Measurements from ENCODE around the gene SPATA33. TPM values are rescaled to one million over a fixed set of nuclear protein-coding genes. Genes with fewer than 3 reads are reported as not detected.

Gene SPATA33
- polyA plus RNA-seq, 12 donors, result 2.2 to 9.3 (median 5.2) TPM; not detected in 1

- no peak for DNase-seq
Measured at GRCh38 chr16:89709166-89709565, 51.5 kb downstream of the SPATA33 start.

- no peak for DNase-seq
Measured at GRCh38 chr16:89709716-89710432, 52.2 kb downstream of the SPATA33 start.

DNA sequence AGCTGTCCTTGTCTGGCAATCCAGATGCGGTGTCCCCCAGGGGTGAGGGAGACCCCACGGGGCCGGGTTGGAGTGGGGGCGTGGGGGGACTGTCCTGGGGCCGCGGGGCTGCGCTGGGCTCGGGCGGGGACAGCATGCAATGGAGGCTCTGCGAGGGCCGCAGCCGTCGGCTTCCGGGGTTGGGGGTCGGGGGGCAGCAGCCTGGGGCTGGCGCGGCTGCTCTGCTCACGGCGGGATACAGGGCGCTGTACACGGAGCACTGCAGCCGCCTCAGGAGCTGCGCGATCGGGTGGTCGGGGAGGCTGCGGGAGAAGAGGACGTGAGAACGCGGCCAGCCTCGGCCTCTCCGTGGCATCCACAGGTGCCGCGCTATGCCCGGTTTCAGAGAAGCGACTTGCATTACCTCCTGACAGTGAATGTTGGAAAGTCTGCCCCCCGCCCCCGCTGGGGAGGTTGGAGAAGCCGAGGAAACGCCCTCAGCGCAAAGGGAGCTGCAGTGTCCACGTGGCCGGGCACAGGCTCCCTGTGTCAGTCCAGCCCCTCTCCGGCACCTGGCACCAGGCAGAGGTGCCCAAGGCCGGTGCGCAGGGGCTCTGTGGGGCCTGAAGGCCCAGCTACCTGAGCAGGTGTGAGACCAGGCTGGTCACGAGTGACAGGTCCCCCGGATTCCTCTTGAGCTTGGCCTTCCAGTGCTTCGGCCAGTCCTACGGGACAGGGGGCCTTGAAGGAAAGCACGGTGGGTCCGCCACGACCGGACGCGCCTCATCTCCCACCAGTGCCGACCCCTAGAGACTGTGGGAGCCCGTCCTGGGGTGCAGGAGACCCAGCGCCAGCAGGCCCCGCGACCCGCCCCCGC is 53.3 kb downstream of the SPATA33 start:
- no peak for DNase-seq

GRCh38 chr16:89711601-89712273 is 54.1 kb downstream of the SPATA33 start:
- no peak for DNase-seq

DNA sequence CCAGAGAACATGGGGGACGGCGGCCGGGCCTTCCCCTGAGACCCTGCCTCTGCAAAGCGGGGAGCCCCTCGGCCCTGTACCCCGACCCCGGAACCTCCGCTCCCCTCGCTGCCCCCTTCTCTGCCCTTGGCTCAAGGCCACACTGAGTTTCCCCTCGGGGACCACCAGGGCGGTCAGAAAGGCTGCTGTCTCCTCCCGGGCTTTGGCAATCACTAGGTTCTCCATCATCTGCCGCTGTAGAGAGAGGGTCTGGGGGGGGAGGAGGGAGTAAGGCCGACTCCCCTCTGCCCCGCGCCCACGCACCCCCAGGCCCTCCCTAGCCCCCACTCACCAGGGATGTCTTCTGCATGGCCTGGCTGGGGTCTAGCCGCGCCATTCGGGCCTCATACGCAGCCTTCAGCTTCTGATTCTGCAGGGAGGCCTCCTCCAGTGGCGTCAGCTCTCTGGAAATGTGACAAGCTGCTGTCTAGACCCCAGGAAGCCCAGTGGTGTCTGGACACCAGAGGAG is 54.7 kb downstream of the SPATA33 start:
- DNase-seq, result no peak

GRCh38 chr16:89716493-89716892 is 58.9 kb downstream of the SPATA33 start:
- DNase-seq, result no peak

- no peak for DNase-seq
Measured at GRCh38 chr16:89716916-89717687, 59.5 kb downstream of the SPATA33 start.

GRCh38 chr16:89717688-89718505 is 60.3 kb downstream of the SPATA33 start:
- no peak for DNase-seq

Other genes with a start within 250 kb of the SPATA33 start
- gene ANKRD11, start 167.3 kb upstream of the SPATA33 start, polyA plus RNA-seq (ENCODE audit: insufficient read length in 12 of 12), result 100 to 1,000 TPM in 2 of 12 donors, 10 to 100 TPM in 9, not detected in 1; 52.0 to 116 (median 61.1) TPM
- 100 to 1,000 TPM in 1 of 12 donors, 10 to 100 TPM in 10, not detected in 1; 48.3 to 103 (median 64.5) TPM for gene SPG7, start 149.4 kb upstream of the SPATA33 start, polyA plus RNA-seq (ENCODE audit: insufficient read length in 12 of 12)
- 1,000 to 10,000 TPM; 1,406 to 4,683 (median 3,152) TPM for gene RPL13, start 97.2 kb upstream of the SPATA33 start, polyA plus RNA-seq (ENCODE audit: insufficient read length in 12 of 12)
- 1 to 10 TPM in 1 of 12 donors, under 1 TPM in 4, not detected in 7; 0.17 to 1.8 (median 0.29) TPM for gene CPNE7, start 82.1 kb upstream of the SPATA33 start, polyA plus RNA-seq (ENCODE audit: insufficient read length in 12 of 12)
- 1 to 10 TPM in 3 of 12 donors, under 1 TPM in 7, not detected in 2; 0.30 to 4.1 (median 0.76) TPM for gene DPEP1, start 44.2 kb upstream of the SPATA33 start, polyA plus RNA-seq (ENCODE audit: insufficient read length in 12 of 12)
- gene CHMP1A, start 128 bp upstream of the SPATA33 start, polyA plus RNA-seq (ENCODE audit: insufficient read length in 12 of 12), result 10 to 100 TPM in 11 of 12 donors, not detected in 1; 32.7 to 61.0 (median 45.6) TPM
- 10 to 100 TPM in 11 of 12 donors, not detected in 1; 39.0 to 72.1 (median 46.5) TPM for gene CDK10, start 28.9 kb downstream of the SPATA33 start, polyA plus RNA-seq (ENCODE audit: insufficient read length in 12 of 12)
- gene SPATA2L, start 43.9 kb downstream of the SPATA33 start, polyA plus RNA-seq (ENCODE audit: insufficient read length in 12 of 12), result 1 to 10 TPM in 10 of 12 donors, not detected in 2; 1.2 to 3.3 (median 1.7) TPM
- 10 to 100 TPM in 4 of 12 donors, 1 to 10 TPM in 7, not detected in 1; 7.0 to 16.5 (median 9.4) TPM for gene VPS9D1, start 63.1 kb downstream of the SPATA33 start, polyA plus RNA-seq (ENCODE audit: insufficient read length in 12 of 12)
- gene ZNF276, start 63.7 kb downstream of the SPATA33 start, polyA plus RNA-seq (ENCODE audit: insufficient read length in 12 of 12), result 10 to 100 TPM in 11 of 12 donors, not detected in 1; 15.7 to 35.5 (median 20.8) TPM
- 10 to 100 TPM in 10 of 12 donors, 1 to 10 TPM in 1, not detected in 1; 8.4 to 31.8 (median 14.8) TPM for gene FANCA, start 158.8 kb downstream of the SPATA33 start, polyA plus RNA-seq (ENCODE audit: insufficient read length in 12 of 12)
- gene SPIRE2, start 170.6 kb downstream of the SPATA33 start, polyA plus RNA-seq (ENCODE audit: insufficient read length in 12 of 12), result 1 to 10 TPM in 11 of 12 donors, not detected in 1; 1.3 to 7.5 (median 2.8) TPM
- 100 to 1,000 TPM in 3 of 12 donors, 10 to 100 TPM in 8, not detected in 1; 82.4 to 173 (median 90.2) TPM for gene TCF25, start 215.8 kb downstream of the SPATA33 start, polyA plus RNA-seq (ENCODE audit: insufficient read length in 12 of 12)

Measured in muscle of arm (tissue), 12 donors.